HepG2 (cell line): ENCODE results near the gene LRPAP1. TPM values are rescaled to one million over a fixed set of nuclear protein-coding genes. Genes with fewer than 3 reads are reported as not detected.

Source experiments
- ATAC-seq: fragments of 200-7000 bp; cut with Tn5 transposase; 3 replicates; pipeline ENCODE4 v1.9.1; 2020; ENCODE audit warnings: mild to moderate bottlenecking, moderate library complexity
- BruUV-seq: library from RNA; stranded (reverse); fragments of 400-500 nt; replicated peaks from 2 replicates; lab custom pipeline; 2021; lab: Mats Ljungman, UMichigan
- CTCF ChIA-PET: fragments of 300-600 bp; formaldehyde crosslinking; extraction: SDS; loops from one replicate; lab custom pipeline; 2021; ENCODE audit warnings: low total read pairs, inconsistent platforms, low intra/inter-chr PET ratio; lab: Yijun Ruan, JAX
- POLR2A ChIA-PET: fragments of 350-600 bp; sonication (Branson Sonifier 250); formaldehyde crosslinking; loops from one replicate; lab custom pipeline; 2020; ENCODE audit warnings: antibody characterized with exemption, inconsistent platforms; lab: Yijun Ruan, JAX
- DNase-seq: peaks from one replicate; pipeline ENCODE4 v3.0.0-alpha.2; 2015; ENCODE audit warnings: low spot score
- FAIRE-seq: peaks from 3 replicates; lab custom pipeline; 2011; peaks lifted over from hg19 to GRCh38; lab: Jason Lieb, UNC
- H2AFZ ChIP-seq: one replicate; pipeline ENCODE4 v1.6.1; 2011; ENCODE audit warnings: low read length, inconsistent platforms
- H3K27ac ChIP-seq: fragments of 300-600 bp; 3 replicates; pipeline ENCODE4 v1.8.0; 2011; ENCODE audit warnings: mixed run types, mild to moderate bottlenecking, mixed read lengths, low read length, inconsistent platforms; ENCODE audit not compliant: insufficient read depth; ENCODE audit errors: extremely low read length
- H3K27me3 ChIP-seq, 2 experiments: fragments of 200-600 bp in 1 of 2; 2 replicates in 1 of 2; 3 replicates in 1 of 2; pipeline versions ENCODE4 v1.6.0 to v1.8.0; 2011; ENCODE audit warnings: low read length in 2 of 2, mild to moderate bottlenecking in 2 of 2, moderate library complexity in 2 of 2, inconsistent platforms in 1 of 2; ENCODE audit not compliant: insufficient read depth in 2 of 2, control insufficient read depth in 1 of 2
- H3K36me3 ChIP-seq, 2 experiments: fragments of 200-600 bp in 1 of 2; replicated peaks in 1 of 2; 2 replicates in 1 of 2; 3 replicates in 1 of 2; pipeline versions ENCODE4 v1.5.1 to v1.8.0; 2011; ENCODE audit warnings: low read length in 2 of 2, inconsistent platforms in 1 of 2; ENCODE audit not compliant: insufficient read depth in 2 of 2, control insufficient read depth in 1 of 2
- H3K4me1 ChIP-seq: 2 replicates; pipeline ENCODE4 v1.5.1; 2012; ENCODE audit warnings: low read length, inconsistent platforms; ENCODE audit not compliant: insufficient read depth
- H3K4me2 ChIP-seq: 2 replicates; pipeline ENCODE4 v1.6.0; 2011; ENCODE audit warnings: low read depth, low read length, inconsistent platforms
- H3K4me3 ChIP-seq, 3 experiments: fragments of 200-600 bp in 1 of 3; sonication (generic), shearing (Covaris generic) in 1 of 3; replicated peaks in 1 of 3; 2 replicates each; pipeline ENCODE4 v1.5.1; 2011 to 2016; ENCODE audit warnings: low read length in 3 of 3, inconsistent platforms in 2 of 3, low read depth in 2 of 3, mild to moderate bottlenecking in 2 of 3, control low read depth in 1 of 3, mixed read lengths in 1 of 3; ENCODE audit not compliant: insufficient read depth in 1 of 3
- H3K79me2 ChIP-seq: one replicate; pipeline ENCODE4 v1.6.1; 2011; ENCODE audit warnings: low read length, inconsistent platforms; ENCODE audit not compliant: insufficient read depth
- H3K9ac ChIP-seq: 2 replicates; pipeline ENCODE4 v1.6.0; 2011; ENCODE audit warnings: mild to moderate bottlenecking, low read depth, low read length, inconsistent platforms; ENCODE audit not compliant: insufficient read depth
- H3K9me3 ChIP-seq: 2 replicates; pipeline ENCODE4 v1.5.1; 2012; ENCODE audit warnings: mild to moderate bottlenecking, low read length
- H4K20me1 ChIP-seq: 2 replicates; pipeline ENCODE4 v1.6.0; 2011; ENCODE audit warnings: inconsistent platforms, mild to moderate bottlenecking, low read length, moderate library complexity; ENCODE audit not compliant: insufficient read depth
- ATF7 ChIP-seq, 2 experiments: fragments of 450-650 bp in 1 of 2; sonication (generic) in 1 of 2; formaldehyde crosslinking in 1 of 2; IDR thresholded peaks; 2 replicates each; pipeline versions ENCODE4 v1.4.0 to v1.6.1; 2016 to 2020; ENCODE audit warnings: antibody characterized with exemption in 1 of 2, mild to moderate bottlenecking in 1 of 2, missing genetic modification reagents in 1 of 2
- JUNB ChIP-seq: sonication (generic); formaldehyde crosslinking; IDR thresholded peaks from 2 replicates; pipeline ENCODE4 v1.8.0; 2022; ENCODE audit warnings: missing genetic modification reagents, mild to moderate bottlenecking, borderline replicate concordance
- RBFOX2 ChIP-seq: fragments of 200-400 bp; formaldehyde crosslinking; IDR thresholded peaks from 2 replicates; pipeline ENCODE4 v1.6.1; 2017; ENCODE audit warnings: low read depth, mild to moderate bottlenecking, low read length
- SMC3 ChIP-seq: IDR thresholded peaks from 2 replicates; pipeline ENCODE4 v1.6.1; 2011; ENCODE audit warnings: low read length, improper control_type of control experiment
- SOX6 ChIP-seq, 2 experiments: fragments of 450-650 bp in 1 of 2; sonication (generic) in 1 of 2; formaldehyde crosslinking in 1 of 2; IDR thresholded peaks; 2 replicates each; pipeline versions ENCODE4 v1.4.0 to v1.6.1; 2017 to 2020; ENCODE audit warnings: antibody characterized with exemption in 1 of 2, mild to moderate bottlenecking in 1 of 2, missing genetic modification reagents in 1 of 2
- STAG1 ChIP-seq: sonication (generic); formaldehyde crosslinking; IDR thresholded peaks from 2 replicates; pipeline ENCODE4 v1.4.0; 2020; ENCODE audit warnings: missing genetic modification reagents
- TMF1 ChIP-seq: sonication (generic); formaldehyde crosslinking; IDR thresholded peaks from 2 replicates; pipeline ENCODE4 v1.8.1; 2022; ENCODE audit warnings: low read depth, missing genetic modification reagents
- ZBTB38 ChIP-seq: sonication (generic); formaldehyde crosslinking; IDR thresholded peaks from 2 replicates; pipeline ENCODE4 v1.5.1; 2020; ENCODE audit warnings: mild to moderate bottlenecking, missing genetic modification reagents
- ZNF10 ChIP-seq: sonication (generic); formaldehyde crosslinking; IDR thresholded peaks from 2 replicates; pipeline ENCODE4 v1.4.0; 2020; ENCODE audit warnings: mild to moderate bottlenecking, low read depth, missing genetic modification reagents, borderline replicate concordance
- ZNF230 ChIP-seq: sonication (generic); formaldehyde crosslinking; IDR thresholded peaks from 2 replicates; pipeline ENCODE4 v1.4.0; 2020; ENCODE audit warnings: mild to moderate bottlenecking, missing genetic modification reagents
- ZNF441 ChIP-seq: sonication (generic); formaldehyde crosslinking; IDR thresholded peaks from 2 replicates; pipeline ENCODE4 v1.7.0; 2021; ENCODE audit warnings: missing genetic modification reagents, borderline replicate concordance
- ZNF746 ChIP-seq: sonication (generic); formaldehyde crosslinking; IDR thresholded peaks from 2 replicates; pipeline ENCODE4 v1.8.0; 2022; ENCODE audit warnings: mild to moderate bottlenecking, missing genetic modification reagents
- WGBS: methylation state at CpG from one replicate; pipeline ENCODE4 v1.1.6; 2017; ENCODE audit warnings: low lambda C conversion rate; 5-methylcytosine and 5-hydroxymethylcytosine counted together
- in situ Hi-C: cut with HindIII; loops from 2 replicates; pipeline ENCODE4 v1.10.0; 2017; ENCODE audit warnings: low pct_unique_long_range_greater_than_20kb; ENCODE audit not compliant: extremely low pct_ligation_motif_present
- intact Hi-C: fragments of 100-400 bp; cut with micrococcal nuclease; formaldehyde crosslinking; loops from one replicate; pipeline ENCODE4 v1.10.0; 2022; ENCODE audit not compliant: unreplicated experiment
- polyA plus RNA-seq, 8 experiments: library from polyadenylated mRNA; depleted of rRNA in 3 of 8; stranded (reverse) in 7 of 8; unstranded in 1 of 8; fragments of >200 nt; fragmentation: Illumina TruSeq in 4 of 8; extraction: Trizol in 4 of 8; gene quantifications; 2 replicates each; pipeline versions ENCODE4 v1.2.1 to v1.2.3, GENCODE V29; 2011 to 2016; ENCODE audit warnings: low read depth in 4 of 8, missing spikeins in 1 of 8, mixed read lengths in 1 of 8; ENCODE audit not compliant: insufficient read depth in 1 of 8
- total RNA-seq, 5 experiments: library from RNA; depleted of rRNA; stranded (reverse); fragments of >200 nt; fragmentation: Illumina TruSeq; extraction: Trizol; gene quantifications; 2 replicates each; pipeline ENCODE4 v1.2.3, GENCODE V29; 2016; ENCODE audit warnings: low read depth in 1 of 5
- TF ChIP-seq, protein P1 (sequence below): sonication (generic); formaldehyde crosslinking; IDR thresholded peaks from 2 replicates; pipeline ENCODE4 v1.5.0; 2020; ENCODE audit warnings: mild to moderate bottlenecking, missing genetic modification reagents, moderate library complexity

The LRPAP1 gene
- total and polyA plus RNA-seq, 2 of the 13 experiments (the other 11 are each of a cell fraction or from before 2014, with no cell fraction given): 153 to 191 TPM

DNA sequence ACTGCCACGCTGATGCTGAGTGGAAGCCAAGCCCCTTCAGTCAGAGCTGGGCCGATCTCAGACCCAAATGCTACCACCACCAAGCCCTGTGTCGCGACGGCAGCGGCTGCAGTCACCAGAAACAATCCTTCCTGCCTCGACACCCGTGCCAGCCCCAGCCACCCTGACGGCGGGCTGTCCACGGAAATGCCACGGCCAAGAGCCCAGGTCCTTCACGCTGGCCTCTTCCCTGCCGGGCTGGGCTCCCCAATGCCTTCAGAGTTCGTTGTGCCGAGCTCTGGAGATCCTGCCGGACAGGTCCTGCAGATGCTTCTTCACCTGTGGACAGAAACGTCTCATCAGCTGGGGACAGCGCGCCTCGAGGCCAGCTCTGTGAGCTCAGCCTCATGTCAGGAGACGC, 19.5 kb downstream of the LRPAP1 start:
- BruUV-seq: no TSS peak
- intact Hi-C loops: no loop called here
- DNase-seq (no peak), ATAC-seq (no peak), FAIRE-seq (no peak)
- Histone ChIP-seq H3K27me3 (no peaks in the 10 kb centered on the region), H3K9me3 (no peaks in the 10 kb centered on the region), H4K20me1 (no peaks in the 10 kb centered on the region), H3K4me3 (no peak overlapping the region), H3K27ac (no peak overlapping the region), H3K4me2 (no peak overlapping the region), H2AFZ (no peak overlapping the region), H3K79me2 (no peaks in the 10 kb centered on the region), H3K36me3 (peaks cover 23 to 71% of the 10 kb centered on the region in 2 experiments), H3K4me1 (no peaks in the 10 kb centered on the region), H3K9ac (no peak overlapping the region)
- 97% methylated on average over 22 of the region's 22 CpGs for WGBS
- POLR2A ChIA-PET: interaction anchor here (0.6 kb wide), 1 partner anchor 368 kb away, joined by 3 read pairs; no protein-coding TSS in a partner anchor
- TF ChIP-seq STAG1 (CRISPR knock-in tag) (no peak), RBFOX2 (0 out of 2 replicates have a peak, but pooled peaks have one; percentile 20)
- CTCF ChIA-PET: no interaction called here
- in situ Hi-C loops: no loop called here

DNA sequence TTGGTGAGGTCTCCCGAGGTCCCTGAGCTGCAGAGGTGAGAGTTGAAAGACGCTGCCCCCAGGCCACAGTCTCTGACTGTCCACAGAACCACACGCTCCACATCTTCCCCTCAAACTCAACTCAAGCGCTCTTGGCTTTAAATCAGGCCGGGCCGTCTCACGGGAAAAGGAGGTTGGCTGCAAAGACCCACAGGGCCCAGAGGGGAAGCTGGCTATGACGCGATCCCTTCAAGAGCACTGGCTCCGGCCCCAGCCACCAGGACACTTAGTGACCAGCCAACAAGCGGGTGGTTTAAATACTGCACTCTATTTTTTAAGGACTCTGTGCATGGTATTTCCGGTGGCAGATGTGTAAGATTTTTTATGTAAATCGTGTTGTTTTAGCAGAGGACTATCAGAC, 19.9 kb downstream of the LRPAP1 start:
- ATAC-seq (no peak), DNase-seq (no peak), FAIRE-seq (no peak)
- Histone ChIP-seq H3K36me3 (peaks cover 22 to 66% of the 10 kb centered on the region in 2 experiments), H3K27ac (no peak overlapping the region), H3K27me3 (no peaks in the 10 kb centered on the region), H2AFZ (no peak overlapping the region), H3K4me3 (no peak overlapping the region), H3K79me2 (no peaks in the 10 kb centered on the region), H3K9me3 (no peaks in the 10 kb centered on the region), H4K20me1 (no peaks in the 10 kb centered on the region), H3K4me2 (no peak overlapping the region), H3K9ac (no peak overlapping the region), H3K4me1 (no peaks in the 10 kb centered on the region)
- BruUV-seq: TSS peak; percentile 34
- intact Hi-C loops (no loop called here), in situ Hi-C loops (no loop called here)
- ChIA-PET CTCF (no interaction called here), POLR2A (interaction anchor here (0.6 kb wide), 1 partner anchor 368 kb away, joined by 3 read pairs; no protein-coding TSS in a partner anchor)
- TF ChIP-seq ZNF746 (CRISPR knock-in tag): no peak
- TF ChIP-seq ZNF230 (CRISPR knock-in tag): no peak
- TF ChIP-seq, protein P1, sequence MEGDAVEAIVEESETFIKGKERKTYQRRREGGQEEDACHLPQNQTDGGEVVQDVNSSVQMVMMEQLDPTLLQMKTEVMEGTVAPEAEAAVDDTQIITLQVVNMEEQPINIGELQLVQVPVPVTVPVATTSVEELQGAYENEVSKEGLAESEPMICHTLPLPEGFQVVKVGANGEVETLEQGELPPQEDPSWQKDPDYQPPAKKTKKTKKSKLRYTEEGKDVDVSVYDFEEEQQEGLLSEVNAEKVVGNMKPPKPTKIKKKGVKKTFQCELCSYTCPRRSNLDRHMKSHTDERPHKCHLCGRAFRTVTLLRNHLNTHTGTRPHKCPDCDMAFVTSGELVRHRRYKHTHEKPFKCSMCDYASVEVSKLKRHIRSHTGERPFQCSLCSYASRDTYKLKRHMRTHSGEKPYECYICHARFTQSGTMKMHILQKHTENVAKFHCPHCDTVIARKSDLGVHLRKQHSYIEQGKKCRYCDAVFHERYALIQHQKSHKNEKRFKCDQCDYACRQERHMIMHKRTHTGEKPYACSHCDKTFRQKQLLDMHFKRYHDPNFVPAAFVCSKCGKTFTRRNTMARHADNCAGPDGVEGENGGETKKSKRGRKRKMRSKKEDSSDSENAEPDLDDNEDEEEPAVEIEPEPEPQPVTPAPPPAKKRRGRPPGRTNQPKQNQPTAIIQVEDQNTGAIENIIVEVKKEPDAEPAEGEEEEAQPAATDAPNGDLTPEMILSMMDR (CRISPR knock-in tag): no peak
- TF ChIP-seq SOX6 (IDR thresholded peaks at IDR 0.05): no peak
- no peak for TF ChIP-seq SOX6 (CRISPR knock-in tag; IDR thresholded peaks at IDR 0.05)
- TF ChIP-seq ZBTB38 (CRISPR knock-in tag): no peak
- no peak for TF ChIP-seq ZNF441 (CRISPR knock-in tag)
- no peak for TF ChIP-seq JUNB
- TF ChIP-seq SMC3: no peak
- TF ChIP-seq ZNF10: no peak
- TF ChIP-seq TMF1 (CRISPR knock-in tag): no peak
- TF ChIP-seq ATF7 (IDR thresholded peaks at IDR 0.05): no peak
- TF ChIP-seq ATF7 (CRISPR knock-in tag; IDR thresholded peaks at IDR 0.05): no peak
- whole genome bisulfite sequencing: 100% methylated on average over 9 of the region's 13 CpGs
